Activated T-cell treated with anti-CD3 and anti-CD28 coated beads, Interleukin-2, amount 50 U/mL, for 1 hour (primary cell): ENCODE measurements around the gene SAP30L.

Source experiments
- DNase-seq: peaks from one replicate; pipeline ENCODE4 v3.0.0-alpha.2; 2020

Gene SAP30L, protein sequence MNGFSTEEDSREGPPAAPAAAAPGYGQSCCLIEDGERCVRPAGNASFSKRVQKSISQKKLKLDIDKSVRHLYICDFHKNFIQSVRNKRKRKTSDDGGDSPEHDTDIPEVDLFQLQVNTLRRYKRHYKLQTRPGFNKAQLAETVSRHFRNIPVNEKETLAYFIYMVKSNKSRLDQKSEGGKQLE

DNA sequence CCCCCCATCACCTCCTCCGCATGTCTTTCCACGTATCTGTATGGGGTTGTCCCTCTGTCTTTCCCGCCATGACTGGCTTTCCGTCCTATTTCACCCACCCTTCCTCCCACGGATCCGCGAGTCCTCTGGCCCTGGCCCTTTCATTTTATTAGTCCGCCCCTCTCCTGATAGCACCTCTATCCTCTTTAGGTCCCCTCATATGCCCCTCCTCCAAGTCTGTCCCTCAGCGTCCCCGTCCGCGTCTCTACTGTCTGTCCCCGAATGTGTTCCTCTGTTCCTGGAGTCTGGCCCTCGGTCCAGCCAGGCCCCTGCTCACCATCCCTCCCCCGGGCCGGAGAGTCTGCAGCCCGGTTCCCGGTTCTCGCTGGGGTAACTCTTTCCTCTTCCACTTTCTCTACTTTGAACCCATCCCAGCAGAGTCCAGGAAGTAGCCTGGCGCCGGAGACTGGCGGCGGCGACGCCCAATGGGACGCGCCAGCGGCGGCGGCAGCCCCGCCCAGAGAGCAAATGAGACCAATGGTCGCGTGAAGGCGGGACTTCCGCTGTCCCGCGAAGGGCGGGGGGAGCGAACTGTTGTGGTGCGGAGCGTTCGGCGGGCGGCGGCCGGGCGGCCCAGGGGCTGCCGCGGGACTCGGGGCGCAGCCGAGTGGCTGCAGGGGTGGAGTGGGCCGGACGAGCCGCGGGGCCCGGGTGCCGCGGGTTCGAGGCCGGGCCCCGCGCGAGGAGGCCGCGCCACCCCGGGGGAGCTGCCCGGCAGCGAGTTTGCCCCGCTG lies at the start of gene SAP30L:
SAP30L (plus strand) TSS at position 576 of the 773 bp plus-strand sequence. CDS start 608 bp downstream, outside the sequence.
- DNase-seq: peak; percentile 99

DNA sequence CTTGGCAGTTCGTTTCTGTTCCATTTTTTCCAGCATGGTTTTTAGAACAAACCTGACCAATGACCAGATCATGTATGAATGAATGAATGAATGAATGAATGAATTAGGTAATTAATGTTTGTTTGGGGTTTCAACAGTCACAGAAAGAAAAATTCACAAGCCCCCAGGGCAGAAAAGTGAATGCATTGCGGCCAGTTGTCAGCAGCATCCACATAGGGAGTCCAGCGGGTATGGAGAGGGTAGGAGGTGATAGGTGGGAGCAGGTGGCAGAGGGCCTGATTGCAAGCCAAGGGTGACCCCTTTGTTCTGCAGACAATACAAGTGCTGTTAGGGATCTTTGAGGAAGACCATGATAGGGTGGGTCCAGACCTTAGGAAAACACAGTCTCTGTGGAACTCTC lies 49.7 kb upstream of the SAP30L start:
- DNase-seq: no peak

DNA sequence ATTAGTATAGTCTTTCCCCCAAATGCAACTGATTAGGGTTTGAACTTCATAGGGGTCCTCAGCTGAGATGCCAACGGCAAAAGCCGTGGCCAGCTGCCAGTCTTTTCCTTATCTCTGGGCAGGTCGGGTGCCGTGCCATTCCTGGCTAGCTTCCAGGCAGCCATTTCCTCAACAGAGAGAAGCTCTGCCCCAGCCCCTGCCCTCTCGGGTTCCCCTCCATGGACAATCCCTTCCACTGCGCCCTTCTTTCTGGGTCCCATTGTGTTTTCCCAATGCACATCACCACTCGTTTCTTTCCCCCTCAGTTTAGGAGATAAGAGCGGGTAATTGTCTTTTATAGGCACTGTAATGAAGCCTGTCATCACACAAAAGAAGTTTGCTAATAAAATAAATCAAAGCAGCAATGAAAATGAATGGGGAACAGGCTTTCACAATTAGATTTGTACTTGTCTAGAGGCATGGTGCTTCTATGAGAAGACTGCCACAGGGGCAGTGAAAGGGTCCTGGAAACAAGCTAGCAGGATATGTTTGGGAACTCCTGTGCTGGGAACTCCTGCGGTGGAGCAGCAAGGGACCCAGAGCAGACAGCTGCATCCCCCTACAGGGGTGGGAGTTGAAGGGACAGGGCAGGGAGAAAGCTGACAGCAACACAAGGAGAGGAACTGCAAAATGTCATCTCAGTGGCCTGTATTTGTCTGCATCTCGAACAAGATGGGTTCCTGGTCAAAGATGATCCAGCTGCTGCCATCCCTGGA lies 48.0 kb upstream of the SAP30L start:
- DNase-seq: no peak

DNA sequence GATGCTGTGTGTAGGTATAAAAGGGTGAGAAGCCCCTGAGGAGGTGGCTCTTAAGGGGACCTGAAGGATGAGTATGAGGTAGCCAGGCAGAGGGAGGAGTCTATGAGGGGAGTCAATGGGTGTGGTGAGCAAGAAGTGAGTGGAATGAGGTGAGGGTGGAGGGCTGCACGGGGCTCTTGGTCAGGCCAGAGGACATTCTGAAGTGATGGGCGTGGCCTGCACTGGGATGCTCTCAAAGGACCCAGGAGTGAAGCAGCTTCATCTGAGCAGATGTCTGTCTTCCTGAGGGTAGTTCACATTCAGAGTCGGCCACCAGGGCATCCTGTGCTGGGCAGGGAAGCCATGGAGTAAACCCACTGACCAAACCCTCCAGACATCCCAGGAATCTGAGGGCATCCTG lies 45.1 kb upstream of the SAP30L start:
- DNase-seq: no peak

DNA sequence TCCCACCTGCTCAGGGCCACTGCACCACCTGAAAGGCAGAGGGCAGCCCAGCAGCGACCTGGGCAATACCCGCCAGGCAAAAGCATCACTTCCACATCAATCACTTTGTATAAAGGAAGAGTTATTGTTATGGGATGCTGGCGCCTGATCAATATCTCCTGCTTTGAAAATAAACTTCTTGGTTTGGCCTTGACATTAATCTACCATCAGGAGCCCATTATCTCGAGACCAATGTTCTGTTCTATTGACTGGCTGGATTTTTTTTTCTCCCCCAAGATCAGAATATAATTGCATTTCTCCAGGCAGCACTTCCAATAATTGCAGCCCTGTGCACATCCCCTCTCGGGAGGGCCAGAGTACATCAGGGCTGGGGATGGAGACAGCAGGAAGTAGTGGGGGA lies 44.4 kb upstream of the SAP30L start:
- no peak for DNase-seq

DNA sequence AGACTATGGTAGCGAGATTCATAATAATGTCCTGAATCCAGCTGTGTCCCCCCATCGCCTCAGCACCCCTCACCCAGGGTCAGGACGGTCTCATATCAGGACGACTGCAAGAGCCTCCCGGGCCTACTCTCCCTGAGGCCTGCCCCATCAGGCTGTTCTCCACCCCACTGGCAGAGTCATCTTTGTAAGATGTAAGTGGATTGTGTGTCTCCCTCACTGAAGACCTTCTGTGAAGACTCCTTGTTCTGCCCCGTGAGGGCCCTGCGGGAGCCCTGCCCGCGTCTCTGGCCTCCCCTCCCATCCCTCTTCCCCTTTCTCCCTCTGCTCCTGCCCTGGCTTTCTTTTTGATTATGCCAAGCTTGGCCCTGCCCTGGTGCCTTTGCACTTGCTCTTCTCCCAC lies 43.9 kb upstream of the SAP30L start:
- no peak for DNase-seq

DNA sequence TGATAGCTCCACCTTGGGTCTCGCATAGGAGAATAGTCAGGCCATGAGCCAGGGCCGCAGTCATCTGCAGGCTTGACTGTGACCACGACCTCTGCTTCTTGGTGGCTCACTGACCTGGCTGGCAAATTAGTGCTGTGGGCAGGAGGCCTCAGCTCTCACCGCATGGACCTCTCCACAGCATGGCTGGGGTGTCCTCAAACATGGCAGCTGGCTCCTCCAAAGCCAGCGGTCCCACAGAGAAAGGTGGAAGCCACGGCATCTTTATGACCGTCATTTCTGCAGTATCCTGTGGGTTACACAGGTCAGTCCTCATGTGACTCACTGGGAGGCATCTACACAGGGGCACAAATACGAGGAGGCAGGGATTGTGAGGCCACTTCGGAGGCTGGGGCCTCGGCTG lies 43.2 kb upstream of the SAP30L start:
- DNase-seq: no peak

DNA sequence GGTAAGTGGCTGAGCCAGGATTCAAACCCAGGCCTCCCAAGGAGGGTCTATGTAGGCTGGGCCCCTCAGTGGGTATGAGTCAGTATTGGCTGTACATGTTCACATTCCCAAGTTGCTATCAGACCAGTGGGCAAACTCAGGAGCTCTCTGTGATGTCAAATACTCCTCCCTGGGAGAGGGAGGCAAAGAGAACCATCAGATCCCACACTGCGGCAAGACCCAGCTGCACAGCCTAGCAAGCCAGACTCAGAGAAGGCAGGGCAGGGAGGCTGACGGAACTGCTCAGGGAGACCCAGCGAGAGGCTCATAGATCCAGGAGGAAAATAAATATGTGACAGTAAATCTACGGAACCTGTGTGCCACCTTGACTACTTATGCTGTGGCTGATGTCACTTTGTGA lies 42.6 kb upstream of the SAP30L start:
- DNase-seq: no peak

DNA sequence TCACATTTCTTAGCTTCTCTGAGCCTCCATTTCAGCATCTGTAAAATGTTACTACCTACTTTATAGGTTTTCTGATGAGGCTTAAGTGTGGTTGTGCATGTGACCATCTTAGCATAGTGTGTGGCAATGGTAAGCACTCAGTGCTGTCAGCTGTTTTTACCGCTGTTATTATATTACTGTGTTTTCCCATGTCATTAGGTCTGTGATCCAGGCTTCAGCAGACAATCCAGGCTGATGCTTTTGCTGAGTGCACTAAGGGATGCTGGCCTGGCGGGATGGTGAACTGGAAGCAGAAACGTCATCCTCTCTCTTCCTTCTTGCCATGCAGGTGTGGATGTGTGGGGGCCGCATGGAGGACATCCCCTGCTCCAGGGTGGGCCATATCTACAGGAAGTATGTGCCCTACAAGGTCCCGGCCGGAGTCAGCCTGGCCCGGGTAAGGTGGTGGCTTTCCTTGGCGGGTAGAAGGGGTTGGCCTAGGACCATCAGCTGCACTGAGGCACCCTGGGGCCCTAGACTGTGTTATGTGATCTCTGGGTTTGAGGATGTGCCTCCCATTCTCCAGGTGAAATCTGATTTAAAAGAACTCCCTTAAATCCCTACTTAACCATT lies 41.9 kb upstream of the SAP30L start:
- no peak for DNase-seq

DNA sequence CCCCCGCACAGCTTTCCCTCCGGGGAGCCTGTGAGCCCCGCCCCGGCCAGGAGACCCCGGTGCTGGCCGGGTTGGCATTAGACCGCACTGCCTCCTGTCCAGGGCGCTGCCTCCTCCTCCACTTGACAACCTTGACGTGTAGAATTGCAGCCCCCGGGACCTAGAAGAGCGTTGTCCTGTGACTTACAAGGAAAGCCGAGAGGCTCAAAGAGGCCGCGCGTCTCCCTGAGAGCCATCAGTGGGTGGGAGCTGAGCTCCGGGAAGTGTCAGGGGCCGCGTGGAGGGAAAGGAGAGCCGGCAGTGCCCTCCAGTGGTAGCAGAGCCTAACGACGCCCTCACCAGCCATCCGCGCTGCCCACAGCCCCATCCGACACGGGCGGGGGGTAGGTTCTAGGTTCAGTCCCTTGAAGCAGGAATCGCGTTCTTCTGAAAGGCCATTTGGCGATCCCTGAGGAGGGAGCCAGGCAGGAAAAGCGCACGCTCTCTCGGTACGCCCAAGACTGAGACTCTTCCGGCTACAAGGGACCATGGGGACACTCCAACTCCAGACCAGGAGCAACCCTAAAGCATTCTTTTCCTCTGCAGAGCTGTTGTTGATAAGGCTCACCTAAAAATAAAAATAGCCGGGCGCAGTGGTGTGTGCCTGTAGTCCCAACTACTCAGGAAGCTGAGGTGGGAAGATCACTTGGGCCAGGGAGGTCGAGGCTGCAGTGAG lies 40.6 kb upstream of the SAP30L start:
- peak; percentile 70 for DNase-seq

DNA sequence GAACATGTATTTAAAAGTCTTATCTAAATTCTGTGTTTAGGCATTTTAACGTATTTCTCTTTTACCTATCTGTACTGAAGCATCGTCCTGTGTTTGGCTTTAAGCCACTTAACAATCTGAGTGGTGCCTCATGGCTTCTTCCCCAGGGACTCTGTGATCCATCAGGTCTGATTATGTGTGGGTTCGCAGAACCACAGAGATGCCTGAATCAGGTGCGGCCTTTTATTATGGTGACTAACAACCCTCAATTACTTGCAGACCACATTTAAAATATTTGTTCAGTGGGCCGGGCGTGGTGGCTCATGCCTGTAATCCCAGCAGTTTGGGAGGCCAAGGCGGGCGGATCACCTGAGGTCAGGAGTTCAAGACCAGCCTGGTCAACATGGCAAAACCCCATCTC lies 39.6 kb upstream of the SAP30L start:
- no peak for DNase-seq

DNA sequence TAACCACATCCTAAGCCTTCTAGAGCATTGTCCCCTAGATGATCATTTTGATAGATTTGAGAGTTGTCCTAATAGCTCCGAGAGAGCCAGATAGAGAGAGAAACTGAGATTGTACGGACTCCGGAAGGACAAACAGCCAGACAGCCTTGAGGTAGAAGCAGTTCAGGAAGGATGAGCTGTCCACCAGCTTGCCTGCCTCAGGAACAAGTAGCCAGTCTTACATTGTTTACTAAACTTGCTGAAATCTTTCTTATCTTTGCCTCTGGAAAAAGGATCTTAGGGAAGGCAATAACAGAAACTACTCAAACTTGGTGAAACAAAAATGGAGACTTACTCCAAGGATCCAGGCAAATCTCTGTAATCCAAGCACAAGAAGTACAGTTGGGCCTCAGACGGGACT lies 39.0 kb upstream of the SAP30L start:
- no peak for DNase-seq

DNA sequence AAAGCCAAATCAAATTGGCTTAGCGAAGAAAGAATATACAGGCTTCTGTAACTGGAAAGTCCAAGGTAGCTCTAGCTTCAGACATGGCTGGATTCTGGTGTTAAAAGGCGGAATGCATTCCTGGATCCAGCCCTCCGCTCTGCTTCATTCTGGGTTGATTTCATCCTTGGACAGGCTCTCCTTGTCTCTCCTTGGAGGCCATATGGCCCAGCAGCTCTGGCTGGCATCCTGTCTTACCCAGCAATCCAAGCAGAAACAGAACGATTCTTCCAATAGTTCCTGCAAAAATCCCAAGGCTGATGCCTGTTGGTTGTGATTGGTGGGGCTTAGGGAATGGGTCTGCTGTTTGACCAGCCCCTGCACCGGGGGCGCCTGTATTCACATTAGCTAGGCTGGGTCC lies 37.0 kb upstream of the SAP30L start:
- no peak for DNase-seq

DNA sequence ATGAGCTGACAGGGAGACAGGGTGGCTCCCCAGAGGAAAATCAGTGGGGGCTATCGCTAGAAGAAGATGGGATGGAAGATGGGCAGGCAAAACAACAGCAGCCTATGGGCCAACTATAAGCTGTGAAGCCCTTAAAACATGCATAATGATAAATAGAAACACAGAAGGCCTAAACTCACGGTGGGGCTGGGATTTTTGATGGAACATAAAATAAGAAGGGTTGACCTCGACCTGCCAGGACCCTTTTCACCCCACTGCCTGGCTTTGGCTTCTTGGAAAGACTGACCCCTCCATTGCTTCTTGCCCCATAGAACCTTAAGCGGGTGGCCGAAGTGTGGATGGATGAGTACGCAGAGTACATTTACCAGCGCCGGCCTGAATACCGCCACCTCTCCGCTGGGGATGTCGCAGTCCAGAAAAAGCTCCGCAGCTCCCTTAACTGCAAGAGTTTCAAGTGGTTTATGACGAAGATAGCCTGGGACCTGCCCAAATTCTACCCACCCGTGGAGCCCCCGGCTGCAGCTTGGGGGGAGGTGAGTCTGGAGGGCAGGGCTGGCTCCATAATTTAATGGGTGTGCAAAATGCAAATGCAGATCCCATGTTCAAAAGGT lies 36.5 kb upstream of the SAP30L start:
- DNase-seq: no peak

DNA sequence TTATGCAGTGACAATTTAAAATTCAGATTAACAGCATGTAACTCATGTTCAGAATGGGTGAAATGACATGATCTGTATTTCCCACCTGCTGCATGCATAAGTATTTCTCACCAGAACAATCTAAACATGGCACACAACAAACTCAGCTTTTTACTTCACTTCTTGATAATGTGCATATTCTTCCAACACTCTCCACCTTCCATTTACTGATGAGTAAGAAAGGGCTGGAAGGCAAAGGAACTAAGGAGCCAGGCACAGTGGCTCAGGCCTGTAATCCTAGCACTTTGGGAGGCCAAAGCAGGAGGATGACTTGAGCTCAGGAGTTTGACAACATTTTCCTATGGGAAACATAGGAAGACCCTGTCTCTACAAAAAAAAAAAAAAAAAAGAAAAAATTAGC lies 35.8 kb upstream of the SAP30L start:
- no peak for DNase-seq

DNA sequence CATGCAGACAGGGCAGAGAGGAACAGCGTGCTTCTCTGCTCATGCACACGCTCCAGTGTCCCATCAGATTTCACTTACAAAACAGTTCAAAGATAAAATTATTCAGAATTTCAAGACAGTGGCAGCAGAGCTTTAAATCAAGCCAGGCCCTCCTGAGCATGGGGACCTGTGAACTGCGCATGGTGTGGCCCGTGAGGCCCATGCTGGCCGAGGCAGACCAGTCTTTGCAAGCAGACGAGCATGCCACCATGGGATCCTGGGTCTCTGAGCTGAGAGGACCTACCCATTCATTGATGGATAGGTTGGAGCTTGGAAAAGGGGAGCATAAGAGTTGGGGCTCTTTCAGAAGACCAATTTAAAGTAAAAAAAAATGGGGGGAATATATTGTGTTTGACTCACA lies 35.0 kb upstream of the SAP30L start:
- no peak for DNase-seq

DNA sequence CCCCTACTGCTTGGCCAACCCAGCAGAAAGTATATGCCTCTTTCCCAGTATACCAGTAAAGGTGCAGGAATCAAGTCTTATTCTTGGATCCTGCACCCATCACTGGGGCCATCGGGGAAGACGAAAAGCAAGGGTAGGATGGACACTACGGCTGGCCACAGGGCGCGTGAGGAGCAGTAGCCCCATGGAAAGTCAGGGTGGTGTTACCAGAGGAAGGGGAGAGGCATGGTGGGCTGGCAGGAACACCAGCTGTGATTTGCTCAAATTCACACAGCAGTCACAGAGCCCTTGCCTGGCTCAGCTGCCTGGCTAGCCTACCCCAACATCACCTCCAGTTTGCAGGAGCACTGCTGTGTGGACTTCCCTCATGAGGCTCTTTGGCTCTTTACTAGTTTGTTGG lies 34.5 kb upstream of the SAP30L start:
- no peak for DNase-seq

DNA sequence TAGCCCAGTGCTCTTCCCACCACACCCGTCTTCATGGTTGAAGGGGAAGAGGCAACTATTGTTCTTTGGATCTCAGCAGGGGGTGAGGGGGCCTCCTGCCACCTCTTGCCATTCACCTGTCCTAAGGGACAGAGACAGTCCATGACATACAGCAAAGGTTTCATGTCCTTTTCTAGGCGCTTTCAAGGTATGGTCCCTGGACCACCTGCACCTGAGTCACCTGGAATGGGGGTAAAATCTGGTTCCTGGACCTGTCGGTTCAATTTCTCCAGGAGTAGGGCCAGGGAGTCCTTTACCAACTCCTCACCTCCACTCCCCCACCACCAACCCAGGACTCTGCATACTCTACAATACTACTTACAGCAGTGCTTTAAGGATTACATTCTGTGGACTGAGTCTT lies 33.5 kb upstream of the SAP30L start:
- DNase-seq: no peak

DNA sequence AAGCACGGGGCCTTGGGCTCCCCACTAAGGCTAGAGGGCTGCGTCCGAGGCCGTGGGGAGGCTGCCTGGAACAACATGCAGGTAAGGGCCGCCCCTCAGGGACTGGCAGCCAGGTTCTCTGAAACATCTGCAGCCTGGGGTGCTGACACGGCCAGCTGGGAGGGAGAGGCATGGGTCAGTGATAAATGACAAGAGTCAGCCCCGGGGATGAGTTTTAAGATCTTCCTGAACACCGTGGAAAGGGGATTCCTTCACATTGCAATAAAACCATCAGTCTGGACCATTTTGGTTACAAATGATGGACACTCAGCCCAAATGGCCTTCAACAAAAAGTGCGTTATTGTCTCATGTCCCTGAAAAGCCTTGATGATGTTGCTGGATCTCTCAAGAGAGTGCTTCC lies 32.9 kb upstream of the SAP30L start:
- DNase-seq: no peak

DNA sequence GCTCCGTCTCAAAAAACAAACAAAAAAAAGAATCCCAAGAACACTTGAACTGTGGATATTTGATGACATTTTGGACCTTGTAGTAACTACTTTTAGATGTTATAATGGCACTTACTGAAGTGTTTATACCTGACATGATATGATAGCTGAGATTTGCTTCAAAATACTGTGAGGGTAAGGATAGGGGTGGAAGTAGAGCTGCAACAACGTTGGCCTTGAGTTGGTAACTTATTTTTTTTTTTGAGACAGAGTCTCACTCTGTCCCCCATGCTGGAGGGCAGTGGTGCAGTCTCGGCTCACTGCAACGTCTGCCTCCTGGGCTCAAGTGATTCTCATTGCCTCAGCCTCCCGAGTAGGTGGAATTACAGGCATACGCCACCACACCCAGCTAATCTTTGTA lies 30.7 kb upstream of the SAP30L start:
- no peak for DNase-seq

DNA sequence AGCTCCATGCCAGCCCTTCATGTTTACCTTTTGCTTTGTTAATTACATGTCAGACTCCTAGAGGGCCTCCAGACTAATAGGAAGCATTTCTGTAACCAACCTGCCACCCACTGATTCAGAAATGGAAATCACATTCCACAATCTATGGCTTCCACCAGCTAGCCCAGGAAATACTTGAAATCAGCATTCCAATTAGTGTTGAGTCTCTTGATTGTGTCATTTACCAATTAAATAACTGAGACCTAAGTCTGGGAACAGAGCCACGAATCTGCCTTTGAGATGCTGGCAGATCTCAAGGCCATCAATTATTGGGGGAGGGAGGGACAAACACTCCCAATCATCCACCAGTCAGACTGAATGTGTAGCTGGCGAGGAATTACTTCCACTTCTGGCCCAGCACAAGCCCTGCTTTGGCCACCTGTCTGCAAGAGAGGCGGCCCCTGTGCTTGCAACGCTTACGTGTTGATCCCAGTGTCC lies 27.4 kb upstream of the SAP30L start:
- DNase-seq: no peak

DNA sequence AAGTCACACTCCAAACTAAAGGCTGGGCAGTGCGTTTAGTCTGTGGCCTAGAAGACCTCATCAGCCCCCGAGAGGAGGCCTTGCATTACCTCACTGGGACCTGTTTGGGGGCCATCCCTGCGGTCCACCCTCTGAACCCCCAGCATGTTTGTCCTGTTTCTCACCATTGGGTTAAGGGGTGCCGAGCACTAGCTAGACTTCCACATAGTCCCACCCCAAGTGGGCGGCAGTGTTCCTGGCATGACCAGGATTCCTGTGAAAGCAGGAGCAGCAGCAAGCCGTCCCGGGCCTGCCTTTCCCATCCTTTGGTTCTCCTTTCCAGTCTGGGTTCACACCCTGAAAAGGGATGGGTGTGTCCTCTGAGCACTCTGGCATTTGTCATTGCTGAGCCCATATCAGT lies 26.6 kb upstream of the SAP30L start:
- no peak for DNase-seq

DNA sequence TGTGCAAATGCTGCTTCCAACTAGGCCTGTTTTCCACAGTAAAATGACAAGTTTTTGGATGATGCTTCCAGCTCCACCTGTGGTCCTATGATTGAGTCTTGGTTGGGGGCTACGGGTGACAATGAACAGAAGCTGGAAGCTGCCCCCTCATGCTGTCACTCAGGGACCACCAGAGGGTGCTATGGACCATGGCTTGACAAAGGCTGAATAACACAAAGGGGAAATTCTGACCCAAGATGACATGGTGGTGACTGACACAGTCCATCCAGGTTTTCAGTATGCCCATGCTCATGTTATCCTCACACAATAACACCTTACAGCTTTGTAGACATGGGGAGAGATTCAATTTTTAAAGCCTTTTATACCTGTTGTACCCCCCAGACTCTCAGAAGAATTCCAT lies 23.9 kb upstream of the SAP30L start:
- no peak for DNase-seq
